Measurements from ENCODE around the gene MAMLD1. TPM values are rescaled to one million over a fixed set of nuclear protein-coding genes. Genes with fewer than 3 reads are reported as not detected.

Gene MAMLD1
- polyA plus RNA-seq, 1 donor (not counting 4 experiments of a cell fraction or from before 2014, with no cell fraction given), result 0.98 TPM

- Histone ChIP-seq H3K9me1 (ENCODE audit: control insufficient read depth, extremely low read depth, insufficient read depth, low read length) (no peaks in the 10 kb centered on the region), H3K9me3 (ENCODE audit: control insufficient read depth, low read depth, low read length) (no peaks in the 10 kb centered on the region), H3K4me2 (ENCODE audit: control insufficient read depth, extremely low read depth, insufficient read depth, low read depth, low read length) (no peak overlapping the region), H3K79me2 (ENCODE audit: control insufficient read depth, insufficient read depth, low read length) (no peaks in the 10 kb centered on the region), H3K4me1 (ENCODE audit: control insufficient read depth, extremely low read depth, insufficient read depth, low read length) (no peaks in the 10 kb centered on the region), H3K36me3 (ENCODE audit: control insufficient read depth in 2 of 2, extremely low read depth in 1 of 2, insufficient read depth in 2 of 2, low read length in 2 of 2) (no peaks in the 10 kb centered on the region), H3K27ac (ENCODE audit: control insufficient read depth, insufficient read depth, low read length) (no peak overlapping the region), H3K27me3 (ENCODE audit: control insufficient read depth, extremely low read depth, insufficient read depth, low read length) (no peaks in the 10 kb centered on the region), H2AFZ (ENCODE audit: control insufficient read depth, low read length) (no peak overlapping the region), H3K4me3 (ENCODE audit: control insufficient read depth in 2 of 3, extremely low read depth in 1 of 3, insufficient read depth in 2 of 3, low read depth in 1 of 3, low read length in 3 of 3) (no peak overlapping the region), H3K9ac (ENCODE audit: control insufficient read depth, extremely low read depth, insufficient read depth, low read length) (no peak overlapping the region), H4K20me1 (ENCODE audit: control insufficient read depth, extremely low read depth, insufficient read depth, low read length) (no peaks in the 10 kb centered on the region)
- TF ChIP-seq CTCF (optimal IDR thresholded peaks at IDR 0.05 in 1 of 3, IDR thresholded peaks at IDR 0.05 in 1 of 3, conservative IDR thresholded peaks at IDR 0.05 in 1 of 3; ENCODE audit: extremely low read depth in 1 of 3, insufficient read depth in 2 of 3, low read length in 3 of 3) (no peak), EZH2 (IDR thresholded peaks at IDR 0.05; ENCODE audit: low read length) (no peak)
- dilution Hi-C loops (cut with MboI; ENCODE audit: extremely low pct_ligation_motif_present, low sequenced_read_pairs), result no loop called here
- no peak for FAIRE-seq
- no peak for DNase-seq (ENCODE audit: low read depth, low spot score)
Observed at GRCh38 chrX:150411656-150412055, 48.5 kb downstream of the MAMLD1 start.

DNA sequence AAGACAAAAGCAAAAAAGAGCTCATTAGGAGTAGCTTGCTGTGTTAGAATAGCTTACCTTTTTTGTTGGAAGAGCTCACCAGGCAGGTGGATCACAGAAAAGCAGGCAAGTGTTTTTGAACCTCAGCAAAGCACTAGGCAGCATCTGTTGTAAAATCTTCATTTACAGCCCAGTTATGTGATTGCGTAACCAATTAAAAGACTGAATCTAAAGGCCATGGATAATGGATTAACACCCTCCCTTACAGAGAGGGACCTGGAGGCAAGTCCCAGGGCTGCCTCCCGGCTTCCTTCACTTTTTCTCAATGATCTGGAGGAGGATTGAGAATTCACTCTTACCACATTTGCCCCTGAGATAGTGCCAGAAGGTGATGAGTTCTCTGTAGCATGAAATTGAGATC, 51.1 kb downstream of the MAMLD1 start:
- H3K27me3 ChIP-seq (ENCODE audit: control insufficient read depth, extremely low read depth, insufficient read depth, low read length), result no peaks in the 10 kb centered on the region
- no peak overlapping the region for H3K4me2 ChIP-seq (ENCODE audit: control insufficient read depth, extremely low read depth, insufficient read depth, low read depth, low read length)
- no peak for FAIRE-seq
- no peak overlapping the region for H3K4me3 ChIP-seq (ENCODE audit: control insufficient read depth in 2 of 3, extremely low read depth in 1 of 3, insufficient read depth in 2 of 3, low read depth in 1 of 3, low read length in 3 of 3)
- no peaks in the 10 kb centered on the region for H3K79me2 ChIP-seq (ENCODE audit: control insufficient read depth, insufficient read depth, low read length)
- H3K4me1 ChIP-seq (ENCODE audit: control insufficient read depth, extremely low read depth, insufficient read depth, low read length), result no peaks in the 10 kb centered on the region
- no peak overlapping the region for H3K9ac ChIP-seq (ENCODE audit: control insufficient read depth, extremely low read depth, insufficient read depth, low read length)
- no peaks in the 10 kb centered on the region for H3K9me3 ChIP-seq (ENCODE audit: control insufficient read depth, low read depth, low read length)
- H3K36me3 ChIP-seq (ENCODE audit: control insufficient read depth in 2 of 2, extremely low read depth in 1 of 2, insufficient read depth in 2 of 2, low read length in 2 of 2), result no peaks in the 10 kb centered on the region
- no peaks in the 10 kb centered on the region for H4K20me1 ChIP-seq (ENCODE audit: control insufficient read depth, extremely low read depth, insufficient read depth, low read length)
- dilution Hi-C loops (cut with MboI; ENCODE audit: extremely low pct_ligation_motif_present, low sequenced_read_pairs), result no loop called here
- TF ChIP-seq EZH2 (IDR thresholded peaks at IDR 0.05; ENCODE audit: low read length) (no peak), CTCF (optimal IDR thresholded peaks at IDR 0.05 in 1 of 3, IDR thresholded peaks at IDR 0.05 in 1 of 3, conservative IDR thresholded peaks at IDR 0.05 in 1 of 3; ENCODE audit: extremely low read depth in 1 of 3, insufficient read depth in 2 of 3, low read length in 3 of 3) (no peak)
- no peak overlapping the region for H2AFZ ChIP-seq (ENCODE audit: control insufficient read depth, low read length)
- no peaks in the 10 kb centered on the region for H3K9me1 ChIP-seq (ENCODE audit: control insufficient read depth, extremely low read depth, insufficient read depth, low read length)
- DNase-seq (ENCODE audit: low read depth, low spot score), result no peak
- no peak overlapping the region for H3K27ac ChIP-seq (ENCODE audit: control insufficient read depth, insufficient read depth, low read length)

Measured in keratinocyte (primary cell).